Measurements from ENCODE around the gene ZBED1.
"Not testable (repeated sequence)": the region's sequence is repeated elsewhere in the genome, so short reads cannot be mapped to it uniquely, and the experiment has no call there.

DNA sequence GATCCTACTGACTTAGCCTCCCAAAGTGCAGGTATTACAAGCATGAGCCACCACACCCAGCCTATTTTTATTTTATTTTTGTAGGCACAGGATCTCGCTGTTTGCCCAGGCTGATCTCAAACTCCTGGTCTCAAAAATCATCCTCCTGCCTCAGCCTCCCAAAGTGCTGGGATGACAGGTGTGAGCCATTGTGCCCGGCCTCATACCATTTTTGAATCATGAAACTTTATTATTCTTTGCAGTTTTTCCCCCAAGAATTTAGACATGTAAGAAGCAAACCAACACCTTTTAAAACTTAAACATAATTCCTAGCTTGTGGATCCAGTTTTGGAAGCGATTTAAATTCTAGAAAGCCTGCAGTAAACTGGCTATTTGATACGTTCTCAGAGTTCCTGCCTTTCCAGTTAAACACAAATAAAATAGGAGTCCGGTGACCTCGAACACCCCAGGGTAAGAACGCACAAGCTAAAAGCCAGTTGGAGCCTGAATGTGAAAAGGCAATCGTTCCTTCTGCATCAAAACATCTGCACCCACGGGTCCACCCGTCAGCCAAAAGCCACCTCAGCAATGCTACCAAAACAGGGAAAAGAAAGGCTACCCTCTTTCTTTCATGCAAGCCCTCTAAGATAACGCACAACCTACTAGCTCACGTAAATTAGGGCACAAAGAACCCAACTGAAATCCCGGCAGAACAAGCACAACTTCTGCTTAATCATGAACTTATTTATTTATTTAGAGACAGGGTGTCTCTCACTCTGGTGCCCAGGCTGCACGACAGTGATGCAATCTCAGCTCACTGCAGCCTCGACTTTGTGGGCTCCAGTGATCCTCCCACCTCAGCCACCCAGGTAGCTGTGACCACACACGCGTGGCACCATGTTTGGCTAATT lies 39.7 kb downstream of the ZBED1 start:
- not testable (repeated sequence) for TF ChIP-seq EZH2phosphoT487 (IDR thresholded peaks at IDR 0.05; ENCODE audit: borderline replicate concordance, low read length); EZH2 (IDR thresholded peaks at IDR 0.05; ENCODE audit: low read length, unreplicated experiment)
- TF ChIP-seq, protein P1, sequence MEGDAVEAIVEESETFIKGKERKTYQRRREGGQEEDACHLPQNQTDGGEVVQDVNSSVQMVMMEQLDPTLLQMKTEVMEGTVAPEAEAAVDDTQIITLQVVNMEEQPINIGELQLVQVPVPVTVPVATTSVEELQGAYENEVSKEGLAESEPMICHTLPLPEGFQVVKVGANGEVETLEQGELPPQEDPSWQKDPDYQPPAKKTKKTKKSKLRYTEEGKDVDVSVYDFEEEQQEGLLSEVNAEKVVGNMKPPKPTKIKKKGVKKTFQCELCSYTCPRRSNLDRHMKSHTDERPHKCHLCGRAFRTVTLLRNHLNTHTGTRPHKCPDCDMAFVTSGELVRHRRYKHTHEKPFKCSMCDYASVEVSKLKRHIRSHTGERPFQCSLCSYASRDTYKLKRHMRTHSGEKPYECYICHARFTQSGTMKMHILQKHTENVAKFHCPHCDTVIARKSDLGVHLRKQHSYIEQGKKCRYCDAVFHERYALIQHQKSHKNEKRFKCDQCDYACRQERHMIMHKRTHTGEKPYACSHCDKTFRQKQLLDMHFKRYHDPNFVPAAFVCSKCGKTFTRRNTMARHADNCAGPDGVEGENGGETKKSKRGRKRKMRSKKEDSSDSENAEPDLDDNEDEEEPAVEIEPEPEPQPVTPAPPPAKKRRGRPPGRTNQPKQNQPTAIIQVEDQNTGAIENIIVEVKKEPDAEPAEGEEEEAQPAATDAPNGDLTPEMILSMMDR (conservative IDR thresholded peaks at IDR 0.05; ENCODE audit: low read depth, low read length): not testable (repeated sequence)
